ENCODE measurements around the gene PRR5L.

- no peak for TF ChIP-seq EZH2 (IDR thresholded peaks at IDR 0.05)
- TF ChIP-seq CTCF (IDR thresholded peaks at IDR 0.05): no peak
Measured at GRCh38 chr11:36425561-36426081, 129.5 kb downstream of the PRR5L start.

Measured in neural progenitor cell (in vitro differentiated cells).